K562 (cell line): ENCODE results near the gene ADAMTS6. TPM values are rescaled to one million over a fixed set of nuclear protein-coding genes. Genes with fewer than 3 reads are reported as not detected.

ENCODE experiments used
- ATAC-seq: fragments of 200-7000 bp; cut with Tn5 transposase; 3 replicates; pipeline ENCODE4 v1.9.1; 2020; ENCODE audit warnings: moderate library complexity
- BruUV-seq: library from RNA; stranded (reverse); fragments of 400-500 nt; replicated peaks from 2 replicates; lab custom pipeline; 2021; lab: Mats Ljungman, UMichigan
- CTCF ChIA-PET: fragments of 300-600 bp; formaldehyde crosslinking; extraction: SDS; loops from one replicate; lab custom pipeline; 2021; ENCODE audit warnings: low intra/inter-chr PET ratio; lab: Yijun Ruan, JAX
- POLR2A ChIA-PET: fragments of 300-600, 350-650 bp; sonication (Branson Sonifier 250); formaldehyde crosslinking; extraction: SDS; loops from one replicate; lab custom pipeline; 2021; ENCODE audit warnings: antibody characterized with exemption, inconsistent platforms; lab: Yijun Ruan, JAX
- DNase-seq, 4 experiments: peaks; one replicate each; pipeline versions ENCODE4 v3.0.0 to v3.0.0-alpha.2; 2011 to 2018; ENCODE audit warnings: low spot score in 3 of 4, mixed read lengths in 3 of 4; ENCODE audit errors: extremely low read depth in 1 of 4
- FAIRE-seq: peaks from 2 replicates; lab custom pipeline; 2011; peaks lifted over from hg19 to GRCh38; lab: Jason Lieb, UNC
- H2AFZ ChIP-seq: 2 replicates; pipeline ENCODE4 v1.6.0; 2011; ENCODE audit warnings: low read depth, low read length, control low read depth, inconsistent platforms
- H3K27ac ChIP-seq: fragments of 200-600 bp; 3 replicates; pipeline ENCODE4 v1.8.0; 2011; ENCODE audit warnings: low read depth, mild to moderate bottlenecking, control low read depth, inconsistent platforms, low read length, moderate library complexity, mixed read lengths; ENCODE audit errors: extremely low read depth
- H3K27me3 ChIP-seq, 2 experiments: fragments of 300-600 bp in 1 of 2; 2 replicates in 1 of 2; 3 replicates in 1 of 2; pipeline versions ENCODE4 v1.6.0 to v1.8.0; 2011; ENCODE audit warnings: inconsistent platforms in 2 of 2, low read length in 2 of 2, mild to moderate bottlenecking in 1 of 2, mixed read lengths in 1 of 2, moderate library complexity in 1 of 2; ENCODE audit not compliant: control insufficient read depth in 2 of 2, insufficient read depth in 2 of 2
- H3K36me3 ChIP-seq: fragments of 300-600 bp; 3 replicates; pipeline ENCODE4 v1.8.0; 2011; ENCODE audit warnings: mild to moderate bottlenecking, low read length, inconsistent platforms; ENCODE audit not compliant: control insufficient read depth, insufficient read depth
- H3K4me1 ChIP-seq, 2 experiments: fragments of 200-600 bp in 1 of 2; replicated peaks in 1 of 2; 2 replicates in 1 of 2; 3 replicates in 1 of 2; pipeline versions ENCODE4 v1.5.1 to v1.8.0; 2011; ENCODE audit warnings: inconsistent platforms in 2 of 2, low read length in 2 of 2, mild to moderate bottlenecking in 1 of 2, mixed read lengths in 1 of 2, moderate library complexity in 1 of 2; ENCODE audit not compliant: control insufficient read depth in 2 of 2, insufficient read depth in 2 of 2
- H3K4me2 ChIP-seq: 2 replicates; pipeline ENCODE4 v1.6.1; 2011; ENCODE audit warnings: low read length, control low read depth, inconsistent platforms, mixed read lengths; ENCODE audit not compliant: insufficient read depth
- H3K4me3 ChIP-seq: fragments of 200-600 bp; sonication (generic), shearing (Covaris generic); 2 replicates; pipeline ENCODE4 v1.5.1; 2016; ENCODE audit warnings: control low read depth, inconsistent platforms
- H3K79me2 ChIP-seq: fragments of 200-600 bp; 3 replicates; pipeline ENCODE4 v1.8.0; 2011; ENCODE audit warnings: low read length, inconsistent platforms; ENCODE audit not compliant: control insufficient read depth, insufficient read depth
- H3K9ac ChIP-seq, 2 experiments: 2 replicates each; pipeline versions ENCODE4 v1.6.0 to v1.6.1; 2011; ENCODE audit warnings: low read depth in 2 of 2, low read length in 2 of 2, control low read depth in 1 of 2, inconsistent platforms in 1 of 2, mild to moderate bottlenecking in 1 of 2, mixed read lengths in 1 of 2; ENCODE audit not compliant: insufficient read depth in 1 of 2
- H3K9me1 ChIP-seq: one replicate; pipeline ENCODE4 v1.6.0; 2011; ENCODE audit warnings: inconsistent platforms, mild to moderate bottlenecking, low read length, moderate library complexity; ENCODE audit not compliant: control insufficient read depth, insufficient read depth
- H3K9me3 ChIP-seq: replicated peaks from 2 replicates; pipeline ENCODE4 v1.5.1; 2011; ENCODE audit warnings: low read depth, low read length, inconsistent platforms; ENCODE audit not compliant: control insufficient read depth, insufficient read depth
- H4K20me1 ChIP-seq: replicated peaks from 2 replicates; pipeline ENCODE4 v1.6.1; 2011; ENCODE audit warnings: low read length, inconsistent platforms, mixed read lengths; ENCODE audit not compliant: control insufficient read depth, insufficient read depth
- CBFA2T2 ChIP-seq: fragments of 450-650 bp; conservative IDR thresholded peaks from 2 replicates; pipeline ENCODE4 v1.6.1; 2017; ENCODE audit warnings: mild to moderate bottlenecking
- CBX2 ChIP-seq: fragments of 200-600 bp; sonication (generic); IDR thresholded peaks from one replicate; pipeline ENCODE4 v1.6.1; 2012; ENCODE audit warnings: mild to moderate bottlenecking, low read length, inconsistent platforms; ENCODE audit not compliant: insufficient read depth, poor library complexity, severe bottlenecking
- GTF2F1 ChIP-seq: IDR thresholded peaks from 2 replicates; pipeline ENCODE4 v1.6.1; 2011; ENCODE audit warnings: low read depth, low read length, improper control_type of control experiment
- KHSRP ChIP-seq: fragments of 450-650 bp; IDR thresholded peaks from 2 replicates; pipeline ENCODE4 v1.6.1; 2017
- NFE2 ChIP-seq: IDR thresholded peaks from 2 replicates; pipeline ENCODE4 v1.6.1; 2014; ENCODE audit warnings: antibody characterized with exemption, low read depth
- NONO ChIP-seq, 2 experiments: fragments of 200-400 bp in 1 of 2; fragments of 450-650 bp in 1 of 2; formaldehyde crosslinking in 1 of 2; IDR thresholded peaks; 2 replicates each; pipeline ENCODE4 v1.6.1; 2017; ENCODE audit warnings: low read depth in 2 of 2, mild to moderate bottlenecking in 2 of 2, moderate library complexity in 2 of 2, low read length in 1 of 2
- PHTF2 ChIP-seq: fragments of 250-450 bp; sonication (Bioruptor Pico); IDR thresholded peaks from 2 replicates; pipeline ENCODE4 v1.5.0; 2021; ENCODE audit warnings: mild to moderate bottlenecking
- ZNF124 ChIP-seq: sonication (generic); formaldehyde crosslinking; IDR thresholded peaks from 2 replicates; pipeline ENCODE4 v1.8.1; 2022; ENCODE audit warnings: missing genetic modification reagents
- ZNF282 ChIP-seq: sonication (generic); formaldehyde crosslinking; IDR thresholded peaks from 2 replicates; pipeline ENCODE4 v1.8.1; 2023; ENCODE audit warnings: missing genetic modification reagents
- WGBS: fragments of 100-300 bp; shearing (Covaris generic); methylation state at CpG from one replicate; pipeline ENCODE4 v1.1.6; 2016; ENCODE audit warnings: low coverage, mixed read lengths; ENCODE audit not compliant: insufficient coverage; ENCODE audit errors: missing lambda C conversion rate; 5-methylcytosine and 5-hydroxymethylcytosine counted together
- in situ Hi-C: fragments of 300-500 bp; cut with MboI; formaldehyde crosslinking; loops from 4 replicates; pipeline ENCODE4 v1.15.0; 2018; ENCODE audit warnings: inconsistent platforms, mixed read lengths
- intact Hi-C: fragments of 100-400 bp; cut with micrococcal nuclease; formaldehyde crosslinking; loops from 2 replicates; pipeline ENCODE4 v1.14.2; 2022
- polyA plus RNA-seq, 8 experiments: library from polyadenylated mRNA; depleted of rRNA in 4 of 8; stranded (reverse) in 5 of 8; unstranded in 3 of 8; fragments of >200 nt; fragmentation: Nextera tagmentation in 2 of 8; fragmentation: Illumina TruSeq in 1 of 8; extraction: Ambion mirVana in 2 of 8; extraction: Trizol in 1 of 8; gene quantifications; 2 replicates each; pipeline versions ENCODE4 v1.2.1 to v1.2.3, GENCODE V29; 2011 to 2014; ENCODE audit warnings: inconsistent platforms in 1 of 8, missing spikeins in 1 of 8
- total RNA-seq, 7 experiments: library from RNA; depleted of rRNA in 6 of 7; stranded (reverse); fragments of >200 nt in 6 of 7; fragmentation: Illumina TruSeq in 2 of 7; extraction: Trizol in 2 of 7; gene quantifications; 2 replicates each; pipeline versions ENCODE4 v1.2.1 to v1.2.3, GENCODE V29; 2011 to 2021; ENCODE audit warnings: low replicate concordance in 1 of 7
- TF ChIP-seq, protein P1 (sequence below): fragments of 200-800 bp; sonication (Bioruptor generic); IDR thresholded peaks from 2 replicates; pipeline ENCODE4 v1.6.1; 2016; ENCODE audit warnings: missing genetic modification characterization, missing compliant biosample characterization

The ADAMTS6 gene
- total and polyA plus RNA-seq, 9 of the 15 experiments (the other 6 are each of a cell fraction or from before 2014, with no cell fraction given): 0.57 to 5.3 (median 1.5) TPM

GRCh38 chr5:65264420-65264819 lies 217.3 kb downstream of the ADAMTS6 start:
- Histone ChIP-seq H3K4me3 (no peak overlapping the region), H3K27ac (no peak overlapping the region), H3K9ac (no peak overlapping the region), H3K27me3 (no peaks in the 10 kb centered on the region), H3K79me2 (no peaks in the 10 kb centered on the region), H2AFZ (no peak overlapping the region), H3K36me3 (no peaks in the 10 kb centered on the region), H4K20me1 (no peaks in the 10 kb centered on the region), H3K4me1 (peaks cover 0 to 3% of the 10 kb centered on the region in 2 experiments; a peak in 3 of 5 replicates), H3K9me3 (no peaks in the 10 kb centered on the region), H3K4me2 (no peak overlapping the region), H3K9me1 (no peaks in the 10 kb centered on the region)
- ATAC-seq (no peak), FAIRE-seq (no peak), DNase-seq (no peak)
- in situ Hi-C loops: no loop called here
- TF ChIP-seq ZNF282: no peak
- TF ChIP-seq ZNF124 (CRISPR knock-in tag): no peak
- TF ChIP-seq NONO (IDR thresholded peaks at IDR 0.05; ENCODE audit: low read depth in 2 of 2, low read length in 1 of 2): no peak
- TF ChIP-seq GTF2F1: no peak
- TF ChIP-seq, protein P1, sequence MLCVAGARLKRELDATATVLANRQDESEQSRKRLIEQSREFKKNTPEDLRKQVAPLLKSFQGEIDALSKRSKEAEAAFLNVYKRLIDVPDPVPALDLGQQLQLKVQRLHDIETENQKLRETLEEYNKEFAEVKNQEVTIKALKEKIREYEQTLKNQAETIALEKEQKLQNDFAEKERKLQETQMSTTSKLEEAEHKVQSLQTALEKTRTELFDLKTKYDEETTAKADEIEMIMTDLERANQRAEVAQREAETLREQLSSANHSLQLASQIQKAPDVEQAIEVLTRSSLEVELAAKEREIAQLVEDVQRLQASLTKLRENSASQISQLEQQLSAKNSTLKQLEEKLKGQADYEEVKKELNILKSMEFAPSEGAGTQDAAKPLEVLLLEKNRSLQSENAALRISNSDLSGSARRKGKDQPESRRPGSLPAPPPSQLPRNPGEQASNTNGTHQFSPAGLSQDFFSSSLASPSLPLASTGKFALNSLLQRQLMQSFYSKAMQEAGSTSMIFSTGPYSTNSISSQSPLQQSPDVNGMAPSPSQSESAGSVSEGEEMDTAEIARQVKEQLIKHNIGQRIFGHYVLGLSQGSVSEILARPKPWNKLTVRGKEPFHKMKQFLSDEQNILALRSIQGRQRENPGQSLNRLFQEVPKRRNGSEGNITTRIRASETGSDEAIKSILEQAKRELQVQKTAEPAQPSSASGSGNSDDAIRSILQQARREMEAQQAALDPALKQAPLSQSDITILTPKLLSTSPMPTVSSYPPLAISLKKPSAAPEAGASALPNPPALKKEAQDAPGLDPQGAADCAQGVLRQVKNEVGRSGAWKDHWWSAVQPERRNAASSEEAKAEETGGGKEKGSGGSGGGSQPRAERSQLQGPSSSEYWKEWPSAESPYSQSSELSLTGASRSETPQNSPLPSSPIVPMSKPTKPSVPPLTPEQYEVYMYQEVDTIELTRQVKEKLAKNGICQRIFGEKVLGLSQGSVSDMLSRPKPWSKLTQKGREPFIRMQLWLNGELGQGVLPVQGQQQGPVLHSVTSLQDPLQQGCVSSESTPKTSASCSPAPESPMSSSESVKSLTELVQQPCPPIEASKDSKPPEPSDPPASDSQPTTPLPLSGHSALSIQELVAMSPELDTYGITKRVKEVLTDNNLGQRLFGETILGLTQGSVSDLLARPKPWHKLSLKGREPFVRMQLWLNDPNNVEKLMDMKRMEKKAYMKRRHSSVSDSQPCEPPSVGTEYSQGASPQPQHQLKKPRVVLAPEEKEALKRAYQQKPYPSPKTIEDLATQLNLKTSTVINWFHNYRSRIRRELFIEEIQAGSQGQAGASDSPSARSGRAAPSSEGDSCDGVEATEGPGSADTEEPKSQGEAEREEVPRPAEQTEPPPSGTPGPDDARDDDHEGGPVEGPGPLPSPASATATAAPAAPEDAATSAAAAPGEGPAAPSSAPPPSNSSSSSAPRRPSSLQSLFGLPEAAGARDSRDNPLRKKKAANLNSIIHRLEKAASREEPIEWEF (CRISPR knock-in tag): no peak
- no peak for TF ChIP-seq CBX2
- no peak for TF ChIP-seq CBFA2T2
- TF ChIP-seq PHTF2 (CRISPR knock-in tag): no peak
- no peak for TF ChIP-seq KHSRP
- no peak for TF ChIP-seq NFE2
- no TSS peak for BruUV-seq
- intact Hi-C loops: loop anchor here (10.0 kb wide), 1 partner anchor 210 kb away; no protein-coding TSS in a partner anchor
- ChIA-PET POLR2A (no interaction called here), CTCF (no interaction called here)
- 0% methylated on average over 1 of the region's 1 CpG for WGBS
